Panc1 (cell line): ENCODE results near the gene ALG2. TPM values are rescaled to one million over a fixed set of nuclear protein-coding genes. Genes with fewer than 3 reads are reported as not detected.

Experiments used
- ATAC-seq: fragments of 200-7000 bp; cut with Tn5 transposase; 2 replicates; pipeline ENCODE4 v1.9.1; 2020; ENCODE audit warnings: mild to moderate bottlenecking, moderate library complexity
- BruUV-seq: library from RNA; stranded (reverse); fragments of 400-500 nt; replicated peaks from 2 replicates; lab custom pipeline; 2021; lab: Mats Ljungman, UMichigan
- CTCF ChIA-PET: fragments of 300-600 bp; sonication (Branson Sonifier 250); formaldehyde crosslinking; loops from one replicate; lab custom pipeline; 2022; ENCODE audit warnings: antibody characterized with exemption; lab: Charles Lee
- POLR2A ChIA-PET: fragments of 300-600 bp; sonication (Branson Sonifier 250); formaldehyde crosslinking; loops from one replicate; lab custom pipeline; 2022; ENCODE audit warnings: antibody characterized with exemption; lab: Charles Lee
- DNase-seq: peaks from one replicate; pipeline ENCODE4 v3.0.0-alpha.2; 2010; ENCODE audit warnings: low read depth, low spot score
- H3K27ac ChIP-seq: 2 replicates; pipeline ENCODE4 v1.5.1; 2011; ENCODE audit warnings: mild to moderate bottlenecking, low read length, inconsistent platforms
- H3K27me3 ChIP-seq: fragments of 200-500 bp; sonication (Bioruptor generic); 2 replicates; pipeline ENCODE4 v1.6.0; 2014; ENCODE audit warnings: low read length, inconsistent platforms; ENCODE audit not compliant: control insufficient read depth, insufficient read depth
- H3K36me3 ChIP-seq: fragments of 200-500 bp; sonication (Bioruptor generic); 2 replicates; pipeline ENCODE4 v1.5.1; 2014; ENCODE audit warnings: inconsistent platforms, mild to moderate bottlenecking, low read length, moderate library complexity; ENCODE audit not compliant: control insufficient read depth, insufficient read depth
- H3K4me1 ChIP-seq: 2 replicates; pipeline ENCODE4 v1.5.1; 2011; ENCODE audit warnings: inconsistent platforms, mild to moderate bottlenecking, low read length, moderate library complexity; ENCODE audit not compliant: control insufficient read depth, insufficient read depth
- H3K4me3 ChIP-seq, 2 experiments: 2 replicates each; pipeline ENCODE4 v1.5.1; 2011 to 2012; ENCODE audit warnings: low read depth in 2 of 2, low read length in 2 of 2, mild to moderate bottlenecking in 2 of 2, inconsistent platforms in 1 of 2, moderate library complexity in 1 of 2
- H3K9me3 ChIP-seq: fragments of 200-500 bp; sonication (Bioruptor generic); 2 replicates; pipeline ENCODE4 v1.5.1; 2014; ENCODE audit warnings: low read depth, mild to moderate bottlenecking, inconsistent platforms, low read length, moderate library complexity; ENCODE audit not compliant: control insufficient read depth, insufficient read depth
- CTCF ChIP-seq: fragments of 450-650 bp; IDR thresholded peaks from 2 replicates; pipeline ENCODE4 v1.5.1; 2017; ENCODE audit warnings: mild to moderate bottlenecking
- POLR2AphosphoS5 ChIP-seq: IDR thresholded peaks from 2 replicates; pipeline ENCODE4 v1.6.1; 2012; ENCODE audit warnings: mild to moderate bottlenecking, low read depth, low read length, moderate library complexity
- REST ChIP-seq, 2 experiments: IDR thresholded peaks; 2 replicates each; pipeline ENCODE4 v1.6.1; 2011 to 2012; ENCODE audit warnings: low read depth in 2 of 2, control low read depth in 1 of 2, low read length in 1 of 2, mild to moderate bottlenecking in 1 of 2, moderate library complexity in 1 of 2; ENCODE audit not compliant: insufficient read depth in 1 of 2
- SIN3A ChIP-seq: IDR thresholded peaks from 2 replicates; pipeline ENCODE4 v1.6.1; 2012; ENCODE audit warnings: low read depth, mild to moderate bottlenecking, low read length, moderate library complexity, borderline replicate concordance; ENCODE audit not compliant: insufficient read depth
- TCF7L2 ChIP-seq: IDR thresholded peaks from 2 replicates; pipeline ENCODE4 v1.6.1; 2011; ENCODE audit warnings: mild to moderate bottlenecking, low read depth, low read length, inconsistent platforms
- in situ Hi-C: cut with HindIII; loops from 2 replicates; pipeline ENCODE4 v1.10.0; 2016; ENCODE audit warnings: low sequenced_read_pairs, low pct_unique_long_range_greater_than_20kb
- intact Hi-C: fragments of 100-400 bp; cut with micrococcal nuclease; formaldehyde crosslinking; loops from one replicate; pipeline ENCODE4 v1.10.0; 2022; ENCODE audit not compliant: unreplicated experiment
- total RNA-seq: library from RNA; stranded (reverse); gene quantifications from one replicate; pipeline ENCODE4 v1.2.1, GENCODE V29; 2021; ENCODE audit not compliant: unreplicated experiment

ALG2 gene
- total RNA-seq, 1 experiment from 2014 or later, result 20.8 TPM

- ATAC-seq (no peak), DNase-seq (no peak)
- Histone ChIP-seq H3K4me3 (no peak overlapping the region), H3K9me3 (no peaks in the 10 kb centered on the region), H3K27ac (no peak overlapping the region), H3K27me3 (no peaks in the 10 kb centered on the region), H3K4me1 (no peaks in the 10 kb centered on the region), H3K36me3 (peaks cover 2% of the 10 kb centered on the region)
- TF ChIP-seq REST (IDR thresholded peaks at IDR 0.05; ENCODE audit: insufficient read depth in 1 of 2, low read depth in 2 of 2, low read length in 1 of 2), result no peak
- no peak for TF ChIP-seq POLR2AphosphoS5
- TF ChIP-seq SIN3A, result no peak
- TF ChIP-seq CTCF, result no peak
- no peak for TF ChIP-seq TCF7L2
- no TSS peak for BruUV-seq
- ChIA-PET POLR2A (no interaction called here), CTCF (no interaction called here)
- intact Hi-C loops, result no loop called here
- in situ Hi-C loops, result no loop called here
These were observed 5.7 kb downstream of the ALG2 start for GRCh38 chr9:99216073-99216472.

- no peaks in the 10 kb centered on the region for H3K9me3 ChIP-seq
- TF ChIP-seq SIN3A (no peak), REST (IDR thresholded peaks at IDR 0.05; ENCODE audit: insufficient read depth in 1 of 2, low read depth in 2 of 2, low read length in 1 of 2) (no peak), CTCF (no peak)
- no peak overlapping the region for H3K4me3 ChIP-seq
- intact Hi-C loops (no loop called here), in situ Hi-C loops (no loop called here)
- H3K27me3 ChIP-seq, result no peaks in the 10 kb centered on the region
- ATAC-seq (no peak), DNase-seq (no peak)
- H3K27ac ChIP-seq, result no peak overlapping the region
- CTCF ChIA-PET, result no interaction called here
- peaks cover 2% of the 10 kb centered on the region; the same call in 1 of the 2 replicates for H3K36me3 ChIP-seq
- BruUV-seq, result no TSS peak
- no peaks in the 10 kb centered on the region for H3K4me1 ChIP-seq
- POLR2A ChIA-PET, result no interaction called here
These were observed 8.5 kb downstream of the ALG2 start for GRCh38 chr9:99213197-99213596.
